ENCODE measurements around the gene AAR2.
A peak's percentile ranks its signal among the peaks of the same experiment; 100 is the strongest.

Gene AAR2

DNA sequence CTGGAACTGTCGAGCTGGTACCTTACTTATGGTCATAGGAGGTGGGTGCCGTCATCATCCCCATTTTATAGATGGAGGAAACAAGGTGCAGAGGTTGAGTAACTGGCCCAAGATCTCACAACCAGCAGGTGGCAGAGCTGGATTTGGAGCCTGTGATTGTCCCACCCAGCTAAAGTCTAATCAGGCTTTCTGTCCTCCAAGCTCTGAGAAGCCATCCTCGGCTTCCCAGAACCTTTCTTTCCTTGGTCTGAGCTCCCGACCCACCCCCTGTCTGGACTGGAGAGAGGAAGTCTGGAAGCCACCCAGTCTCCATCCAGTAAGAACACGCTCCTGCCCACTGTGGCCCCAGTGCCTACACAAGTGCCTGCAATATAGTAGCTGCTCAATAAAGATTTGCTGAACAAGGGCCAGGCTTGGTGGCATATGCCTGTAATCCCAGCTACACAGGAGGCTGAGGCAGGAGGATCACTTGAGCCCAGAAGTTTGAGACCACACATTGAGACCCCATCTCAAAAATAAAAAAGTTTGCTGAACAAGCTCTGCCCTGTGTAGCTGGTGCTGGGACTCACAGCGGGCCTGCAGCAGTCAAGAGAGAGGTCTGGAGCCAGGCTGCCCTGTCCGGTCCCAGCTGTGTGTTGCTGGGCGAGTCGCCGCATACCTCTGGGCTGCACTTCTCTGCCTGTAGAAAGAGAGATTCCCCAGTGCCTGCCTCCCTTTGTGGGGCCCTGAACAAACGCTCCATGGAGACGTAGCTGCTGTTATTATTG lies 37.3 kb downstream of the AAR2 start:
- DNase-seq (ENCODE audit: low read depth, low spot score): peak; percentile 28
- H3K4me3 ChIP-seq (ENCODE audit: low read length): no peak overlapping the region

DNA sequence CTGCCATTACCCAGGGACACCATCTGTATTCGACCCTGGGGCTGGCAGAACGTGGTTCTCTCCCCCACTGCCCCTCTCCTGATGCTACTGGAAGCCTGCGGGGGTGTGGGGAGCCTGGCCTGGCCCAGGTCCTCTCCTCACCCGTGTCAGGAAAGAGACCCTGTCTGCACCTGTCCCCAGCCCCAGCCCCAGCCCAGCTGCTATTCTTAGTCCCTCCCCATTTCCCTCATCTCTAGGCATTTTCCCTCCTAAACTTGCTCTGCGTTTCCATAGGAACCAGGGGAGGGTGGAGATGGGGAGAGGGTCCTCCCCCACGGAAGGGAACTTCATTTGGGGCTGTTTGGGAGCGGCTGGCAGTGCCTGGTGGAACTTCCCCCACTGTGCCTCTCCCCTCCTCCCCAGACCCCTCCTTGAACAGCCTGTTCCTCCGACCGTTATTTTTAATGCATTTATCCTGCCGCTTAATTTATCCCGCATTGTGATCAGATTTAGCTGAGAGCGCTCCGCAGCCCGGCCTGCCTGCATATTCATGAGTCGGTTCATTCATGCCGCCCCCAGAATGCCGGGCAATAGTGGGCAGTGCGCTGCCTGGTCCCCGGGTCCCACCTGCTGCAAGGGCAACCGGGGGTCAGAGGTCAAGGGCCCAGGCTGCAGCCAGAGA lies 38.0 kb downstream of the AAR2 start:
- H3K4me3 ChIP-seq (ENCODE audit: low read length): no peak overlapping the region
- DNase-seq (ENCODE audit: low read depth, low spot score): no peak

DNA sequence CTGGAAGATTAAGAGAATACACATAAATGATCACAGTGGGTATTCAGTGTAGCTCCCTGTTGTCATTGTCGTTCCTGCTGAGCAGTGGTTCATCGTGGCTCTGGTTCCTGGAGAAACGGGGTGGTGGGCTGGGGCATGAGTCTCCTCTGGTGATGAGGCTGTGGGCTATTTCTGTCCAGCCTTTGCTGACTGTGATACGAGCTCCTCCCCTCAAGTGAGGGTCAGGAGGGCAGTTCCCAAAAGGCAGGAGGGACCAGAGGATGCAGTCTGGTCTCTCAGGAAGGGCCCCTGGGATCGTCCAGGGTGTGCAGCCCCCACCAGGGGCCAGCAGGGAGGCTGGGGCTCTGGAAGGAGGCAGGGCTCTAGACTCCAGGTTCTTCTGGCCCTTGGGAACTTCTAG lies 38.7 kb downstream of the AAR2 start:
- DNase-seq (ENCODE audit: low read depth, low spot score): no peak
- H3K4me3 ChIP-seq (ENCODE audit: low read length): no peak overlapping the region

DNA sequence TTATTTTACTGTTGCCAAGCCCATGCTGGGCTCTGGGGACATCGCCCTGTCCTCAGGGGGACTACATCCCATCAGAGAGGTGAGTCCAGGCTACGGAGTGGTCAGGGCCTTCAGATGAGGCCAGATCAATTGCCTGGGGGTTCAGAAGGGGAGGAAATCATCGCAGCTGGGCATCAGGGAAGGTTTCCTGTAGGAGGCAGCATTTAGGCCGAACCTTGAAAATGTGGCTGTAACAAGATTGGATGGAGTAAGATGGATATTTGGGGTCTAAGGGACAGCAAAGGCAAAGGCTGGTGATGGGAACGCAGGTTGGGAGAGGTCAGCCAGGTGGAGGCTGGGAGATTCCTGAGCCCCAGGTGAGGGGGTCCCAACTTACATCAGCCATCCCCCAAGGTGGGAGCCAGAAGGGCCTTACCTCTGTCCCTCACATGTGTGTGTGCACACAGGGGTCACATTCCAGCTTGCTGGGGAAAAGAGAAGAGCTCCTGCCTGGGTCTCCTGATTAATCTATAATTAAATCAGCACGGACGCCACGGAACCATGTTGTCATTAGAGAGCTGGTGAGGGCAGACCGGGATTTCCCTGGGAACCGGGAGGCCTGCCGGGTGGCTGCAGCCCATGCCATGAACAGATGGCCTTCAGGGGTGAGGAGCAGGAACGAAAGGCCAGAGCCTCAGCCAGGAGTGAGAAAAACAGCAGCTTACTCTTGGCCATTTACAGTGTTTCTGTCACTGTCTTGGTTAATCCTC lies 39.3 kb downstream of the AAR2 start:
- DNase-seq (ENCODE audit: low read depth, low spot score): no peak
- H3K4me3 ChIP-seq (ENCODE audit: low read length): no peak overlapping the region

DNA sequence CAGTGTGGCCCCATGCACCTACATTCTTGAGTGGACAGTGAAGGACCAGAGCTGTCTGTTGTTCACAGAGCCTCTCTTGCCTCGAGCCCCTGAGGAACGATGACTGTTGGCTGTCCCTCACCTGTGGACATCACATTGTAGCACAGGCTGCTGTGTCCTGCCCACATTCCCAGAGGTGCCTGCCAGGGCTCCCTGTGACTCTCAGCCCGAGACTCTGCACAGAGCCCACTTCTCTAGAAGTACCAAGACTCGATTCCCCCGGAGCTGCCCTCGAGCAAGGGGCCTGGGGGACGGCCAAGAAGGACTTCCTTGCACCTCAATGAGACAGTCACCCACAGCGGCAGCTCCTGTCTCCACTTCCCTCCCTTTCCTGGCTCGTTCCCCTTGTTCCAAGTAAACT lies 41.3 kb downstream of the AAR2 start:
- no peak for DNase-seq (ENCODE audit: low read depth, low spot score)
- no peak overlapping the region for H3K4me3 ChIP-seq (ENCODE audit: low read length)

DNA sequence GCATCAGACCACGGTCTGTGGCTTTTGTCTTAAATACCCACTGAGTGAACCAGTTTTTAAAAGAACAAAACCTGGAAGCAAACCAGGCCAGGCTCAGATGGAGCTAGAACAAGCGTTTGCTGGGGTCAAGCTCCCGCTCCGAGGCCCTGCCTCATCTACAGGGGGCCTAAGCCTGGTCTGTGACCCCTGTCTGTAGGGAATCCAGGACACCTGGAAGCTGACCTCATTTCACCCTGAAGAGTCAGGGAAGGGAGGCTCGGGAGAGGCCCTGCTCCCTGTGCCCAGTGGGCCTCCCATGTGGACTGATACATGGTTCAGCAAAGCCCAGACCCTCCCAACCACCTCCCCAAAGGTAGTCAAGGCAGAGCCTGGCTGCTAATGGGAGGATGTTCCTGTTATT lies 43.1 kb downstream of the AAR2 start:
- no peak for DNase-seq (ENCODE audit: low read depth, low spot score)
- H3K4me3 ChIP-seq (ENCODE audit: low read length): no peak overlapping the region

DNA sequence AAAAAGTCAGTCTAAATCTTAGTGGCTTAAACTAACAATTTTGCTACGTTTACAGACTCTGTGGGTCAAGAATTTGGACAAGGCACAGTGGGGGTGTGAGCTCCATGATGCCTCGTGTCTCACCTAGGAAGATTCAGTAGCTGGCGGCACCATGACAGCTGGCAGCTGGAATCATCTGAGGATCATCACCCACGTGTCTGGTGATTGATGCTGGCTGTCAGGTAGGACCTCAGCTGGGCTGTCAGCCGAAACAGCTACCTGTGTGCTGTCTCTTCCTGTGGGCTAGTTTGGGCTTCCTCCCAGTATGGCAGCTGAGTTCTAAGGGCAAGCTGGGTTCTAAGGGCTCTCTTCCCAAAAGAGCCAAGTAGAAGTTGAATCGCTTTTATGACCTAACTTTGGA lies 43.5 kb downstream of the AAR2 start:
- no peak overlapping the region for H3K4me3 ChIP-seq (ENCODE audit: low read length)
- no peak for DNase-seq (ENCODE audit: low read depth, low spot score)

DNA sequence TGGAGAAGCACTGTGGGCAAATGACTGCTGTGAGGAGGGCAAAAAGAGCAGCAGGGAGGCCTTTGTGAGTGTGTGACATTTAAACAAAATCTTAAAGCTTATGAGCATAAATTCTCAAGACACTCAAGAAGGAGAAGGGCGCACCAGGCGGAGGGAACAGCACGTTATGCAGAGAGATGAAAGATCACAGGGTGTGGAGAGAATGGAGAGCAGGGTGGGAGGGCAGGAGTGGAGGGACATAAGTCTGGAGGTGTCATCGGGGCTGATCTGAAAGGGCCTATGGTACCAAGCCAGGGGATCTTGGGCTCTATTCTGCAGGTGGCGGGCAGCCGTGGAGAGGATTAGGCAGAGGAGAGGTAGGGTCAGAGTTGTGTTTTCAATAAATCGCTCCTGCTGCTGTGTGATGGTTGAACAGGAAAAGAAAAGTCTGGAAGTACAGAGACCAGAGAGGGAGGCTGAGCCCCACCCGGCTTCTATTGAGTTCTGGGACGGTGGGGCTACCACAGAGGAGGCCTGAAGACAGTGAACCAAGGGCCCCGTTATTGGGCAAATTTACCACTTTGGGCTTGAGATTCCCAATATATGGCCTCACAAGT lies 45.6 kb downstream of the AAR2 start:
- no peak for DNase-seq (ENCODE audit: low read depth, low spot score)
- no peak overlapping the region for H3K4me3 ChIP-seq (ENCODE audit: low read length)

DNA sequence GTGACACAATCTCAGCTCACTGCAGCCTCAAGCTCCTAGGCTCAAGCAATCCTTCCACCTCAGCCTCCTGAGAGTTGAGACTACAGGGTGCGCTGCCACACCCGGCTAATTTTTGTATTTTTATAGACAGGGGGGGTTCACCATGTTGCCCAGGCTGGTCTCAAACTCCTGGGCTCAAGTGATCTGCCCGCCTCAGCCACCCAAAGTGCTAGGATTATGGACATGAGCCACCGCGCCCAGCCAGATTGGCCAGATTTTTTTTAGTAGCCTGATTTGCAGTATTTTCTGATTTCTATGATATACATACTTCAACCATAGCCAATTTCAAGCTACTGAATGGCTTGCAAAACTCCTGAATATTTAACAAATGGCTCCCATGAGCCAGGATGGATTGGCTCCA lies 48.5 kb downstream of the AAR2 start:
- no peak overlapping the region for H3K4me3 ChIP-seq (ENCODE audit: low read length)
- no peak for DNase-seq (ENCODE audit: low read depth, low spot score)

DNA sequence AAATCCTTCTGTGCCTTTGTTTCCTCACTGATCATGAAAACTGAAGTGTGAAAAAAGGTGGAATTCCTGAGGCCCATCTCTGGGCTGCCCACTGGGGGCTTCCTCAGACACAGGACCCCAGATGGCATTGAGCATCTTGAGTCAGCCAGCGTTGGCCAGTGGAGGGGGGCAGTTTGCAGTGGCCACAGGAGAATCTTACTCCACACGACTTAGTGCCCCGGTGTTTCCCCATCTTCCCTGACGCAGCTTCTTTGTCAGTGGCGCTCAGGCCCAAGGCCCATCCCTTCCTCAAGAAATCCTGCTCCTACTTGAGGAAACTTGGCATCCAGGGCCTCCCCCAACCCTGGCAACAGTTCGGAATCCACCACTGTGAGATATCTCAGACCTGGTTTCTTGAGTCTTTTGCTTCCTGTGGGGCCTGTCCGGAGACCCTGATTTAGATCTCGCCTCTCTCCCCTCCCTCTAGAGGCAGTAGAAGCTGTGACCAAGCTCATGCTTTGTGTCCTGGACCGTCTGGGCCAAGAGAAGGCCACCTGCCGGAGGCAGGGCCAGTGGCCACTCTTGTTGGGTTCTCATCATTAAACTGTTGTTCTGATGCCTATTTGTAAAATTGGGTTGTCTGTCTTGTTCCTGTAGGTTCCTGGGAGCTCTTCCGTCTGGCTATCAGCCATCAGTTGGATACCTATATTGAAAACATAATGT lies 49.6 kb downstream of the AAR2 start:
- no peak for DNase-seq (ENCODE audit: low read depth, low spot score)

DNA sequence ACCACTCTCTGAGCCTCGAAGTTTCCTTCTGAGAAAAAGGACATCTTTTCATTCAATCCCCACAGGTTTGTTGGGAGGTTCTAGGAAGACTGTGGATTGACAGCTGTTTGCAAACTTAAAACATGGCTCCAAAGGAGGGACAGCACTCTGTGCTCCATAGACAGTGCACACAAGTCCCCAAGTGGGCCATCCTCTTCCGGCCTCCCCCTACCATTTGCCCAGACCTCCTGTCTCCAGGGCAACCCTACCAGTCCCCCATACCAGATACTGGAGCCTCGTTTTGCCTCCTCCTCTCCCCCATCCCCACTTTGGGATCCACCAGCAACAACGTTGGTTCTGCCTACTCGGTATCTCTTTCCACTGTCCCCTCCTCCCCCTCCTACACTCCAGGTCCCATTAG lies 61.4 kb downstream of the AAR2 start:
- no peak for DNase-seq (ENCODE audit: low read depth, low spot score)
- no peak overlapping the region for H3K4me3 ChIP-seq (ENCODE audit: low read length)

More for the DNA sequence above, 49.6 kb downstream of the AAR2 start:
- no peak overlapping the region for H3K4me3 ChIP-seq (ENCODE audit: low read length)

DNA sequence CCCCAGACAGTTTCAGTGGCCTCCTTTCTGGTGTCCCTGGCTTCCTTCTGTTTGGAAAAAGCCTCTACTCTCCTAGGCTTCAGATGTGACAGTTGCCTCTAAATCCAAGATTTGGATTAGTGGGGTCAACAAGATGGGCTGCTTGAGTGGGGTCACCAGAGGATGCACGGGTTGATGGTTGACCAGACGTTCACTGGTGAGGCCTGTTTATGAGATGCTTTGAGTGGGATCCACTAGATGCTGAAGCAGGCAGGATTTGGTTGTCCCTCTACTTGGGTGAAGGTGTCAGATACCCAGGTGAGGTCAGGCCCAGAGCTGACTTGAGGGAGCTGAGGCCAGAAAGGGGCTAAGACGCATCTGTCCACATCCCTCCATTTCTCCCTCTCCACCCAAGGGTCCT lies 61.8 kb downstream of the AAR2 start:
- H3K4me3 ChIP-seq (ENCODE audit: low read length): no peak overlapping the region
- no peak for DNase-seq (ENCODE audit: low read depth, low spot score)

DNA sequence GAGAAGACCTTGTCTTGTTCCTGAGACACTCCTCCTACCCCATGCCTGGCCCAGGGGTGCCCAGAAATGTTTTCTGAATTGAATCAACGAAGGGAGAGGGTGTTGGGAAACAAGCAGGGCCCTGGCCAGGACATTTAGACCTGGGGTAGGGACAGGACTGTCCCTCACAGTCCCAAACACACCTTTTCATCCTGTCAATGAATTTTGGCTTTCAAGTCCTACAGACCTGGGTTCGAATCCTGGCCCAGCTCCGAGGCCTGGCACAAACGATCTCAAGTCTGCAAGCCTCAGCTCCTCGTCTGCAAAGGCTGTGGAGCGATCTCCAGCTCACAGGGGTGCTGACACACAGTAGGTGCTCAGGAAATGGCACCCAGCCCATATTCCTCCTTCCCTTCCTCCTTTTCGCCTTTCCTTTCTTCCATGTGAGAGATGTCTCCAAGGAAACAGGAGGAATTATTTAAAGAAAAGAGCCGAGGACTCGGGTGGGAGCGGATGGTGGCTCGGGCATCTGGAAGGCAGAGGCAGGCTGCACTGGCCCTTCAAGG lies 62.6 kb downstream of the AAR2 start:
- no peak for DNase-seq (ENCODE audit: low read depth, low spot score)
- no peak overlapping the region for H3K4me3 ChIP-seq (ENCODE audit: low read length)

DNA sequence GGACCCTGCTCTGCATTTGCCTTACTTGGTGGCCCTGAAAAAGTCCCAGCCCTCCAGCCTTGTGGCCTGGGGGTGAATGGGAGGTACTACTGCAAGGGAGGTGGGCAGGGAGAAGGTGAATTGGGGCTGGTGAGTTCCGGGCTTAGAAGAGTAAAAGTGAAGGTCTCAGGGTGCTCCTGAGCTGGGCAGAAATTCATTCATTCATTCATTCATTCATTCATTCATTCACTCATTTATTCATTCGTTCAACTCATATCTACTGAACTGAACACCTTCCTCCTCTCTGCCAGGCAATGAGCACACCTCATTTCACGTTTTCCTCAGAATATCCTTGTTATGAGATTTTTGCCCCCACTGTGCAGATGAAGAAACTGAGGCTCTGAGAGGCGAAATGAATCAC lies 63.2 kb downstream of the AAR2 start:
- DNase-seq (ENCODE audit: low read depth, low spot score): no peak
- no peak overlapping the region for H3K4me3 ChIP-seq (ENCODE audit: low read length)

DNA sequence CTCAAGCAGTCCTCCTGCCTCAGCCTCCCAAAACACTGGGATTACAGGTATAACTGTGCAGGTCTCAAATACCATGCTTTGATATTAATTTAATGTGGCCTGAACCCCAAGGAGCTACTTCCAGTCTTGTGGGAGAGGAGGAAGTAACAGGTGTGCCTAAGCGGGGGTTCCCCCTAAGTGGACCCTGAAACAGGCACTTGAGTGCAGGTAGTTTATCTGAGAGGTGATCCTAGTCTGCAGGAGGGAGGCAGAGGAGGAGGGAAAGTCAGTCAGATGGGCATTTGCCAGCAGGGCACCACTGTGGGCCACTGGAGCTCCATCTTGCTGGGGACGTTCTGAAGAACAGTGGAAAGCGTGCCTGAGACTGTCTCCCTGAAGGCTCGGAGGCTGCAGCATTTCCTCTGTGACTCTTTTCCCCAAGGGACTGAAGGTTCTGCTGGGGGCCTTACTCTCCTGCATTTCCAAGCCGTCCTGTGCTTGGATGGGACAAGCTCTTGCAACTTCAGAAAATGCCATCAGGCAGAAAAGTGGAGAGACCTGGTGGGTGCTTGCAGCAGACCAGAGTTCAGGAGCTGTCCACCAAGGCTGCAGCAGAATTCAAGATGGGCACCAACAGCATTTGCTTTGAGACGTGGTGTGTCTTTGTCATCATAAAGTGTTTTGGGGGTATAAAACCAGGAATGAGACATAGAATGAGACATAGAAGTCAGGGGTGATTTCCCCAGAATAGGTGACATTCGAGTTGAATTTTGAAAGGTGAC lies 65.3 kb downstream of the AAR2 start:
- DNase-seq (ENCODE audit: low read depth, low spot score): no peak
- no peak overlapping the region for H3K4me3 ChIP-seq (ENCODE audit: low read length)

DNA sequence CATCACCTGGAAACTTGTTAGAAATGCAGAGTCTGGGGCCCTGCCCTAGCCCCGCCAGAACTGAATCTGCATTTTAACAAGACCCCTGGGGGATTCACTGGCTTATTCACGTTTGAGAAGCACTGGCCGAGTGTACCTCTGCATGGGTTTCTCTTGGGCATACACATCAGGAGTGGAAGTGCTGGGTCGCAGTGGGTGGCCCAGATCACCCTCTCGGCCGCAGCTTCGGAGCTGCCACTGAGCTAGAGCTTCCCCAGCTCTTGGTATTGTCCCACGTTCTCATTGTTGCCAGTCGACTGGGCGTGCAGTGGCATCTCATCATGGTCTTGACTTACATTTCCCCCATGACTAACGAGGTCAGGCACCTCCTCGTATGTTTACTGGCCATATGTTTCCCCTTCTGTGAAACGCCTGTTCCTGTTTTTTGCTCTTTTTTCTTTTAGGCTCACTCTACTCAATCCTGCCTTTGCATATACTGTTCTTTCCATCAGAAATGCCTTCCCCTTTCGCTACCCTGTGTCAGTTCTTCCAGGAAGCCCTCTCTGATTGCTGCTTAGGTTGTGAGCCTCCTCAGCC lies 66.8 kb downstream of the AAR2 start:
- H3K4me3 ChIP-seq (ENCODE audit: low read length): no peak overlapping the region
- DNase-seq (ENCODE audit: low read depth, low spot score): no peak

DNA sequence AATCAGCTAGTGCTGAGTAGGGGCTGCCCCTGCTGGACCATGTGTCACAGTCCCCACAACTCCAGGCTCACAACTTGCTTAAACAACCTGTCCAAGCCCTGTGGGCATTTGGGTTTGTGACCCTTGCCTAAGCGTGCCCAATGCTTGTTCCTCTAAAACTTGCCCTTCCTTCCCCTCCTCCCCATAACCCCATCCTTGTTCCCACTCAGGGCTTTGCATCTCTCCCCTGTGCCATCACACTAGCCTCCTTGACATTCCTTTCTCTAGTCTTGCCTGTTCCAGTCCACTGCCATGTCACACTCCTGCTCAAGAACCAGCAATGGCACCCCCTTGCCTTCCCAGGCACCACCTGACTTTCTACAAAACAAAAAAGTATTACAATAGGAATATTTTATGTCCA lies 67.6 kb downstream of the AAR2 start:
- no peak for DNase-seq (ENCODE audit: low read depth, low spot score)
- no peak overlapping the region for H3K4me3 ChIP-seq (ENCODE audit: low read length)
